Neural cell (in vitro differentiated cells): ENCODE measurements around the gene NAA35. TPM values are rescaled to one million over a fixed set of nuclear protein-coding genes. Genes with fewer than 3 reads are reported as not detected.

Experiments
- H2AFZ ChIP-seq: fragments of 200-600, 300-800 bp; sonication (generic), shearing (Covaris generic); 2 replicates; pipeline ENCODE4 v1.6.0; 2014; ENCODE audit warnings: low read depth, mild to moderate bottlenecking, antibody characterized with exemption, low read length, moderate library complexity
- H3F3A ChIP-seq: fragments of 200-600 bp; shearing (Covaris generic); 2 replicates; pipeline ENCODE4 v1.6.1; 2016; ENCODE audit warnings: mild to moderate bottlenecking, moderate library complexity, mixed read lengths, antibody characterized with exemption, low read length; ENCODE audit not compliant: insufficient read depth, poor library complexity, severe bottlenecking
- H3K27ac ChIP-seq: fragments of 200-600, 300-800 bp; sonication (generic), shearing (Covaris generic); 2 replicates; pipeline ENCODE4 v1.5.1; 2014; ENCODE audit warnings: mild to moderate bottlenecking, low read length, moderate library complexity
- H3K27me3 ChIP-seq: fragments of 300-800, 200-600 bp; sonication (generic), shearing (Covaris generic); 2 replicates; pipeline ENCODE4 v1.6.0; 2014; ENCODE audit warnings: mild to moderate bottlenecking, low read depth, low read length, moderate library complexity; ENCODE audit not compliant: insufficient read depth
- H3K36me3 ChIP-seq: fragments of 300-800, 200-600 bp; sonication (generic), shearing (Covaris generic); 2 replicates; pipeline ENCODE4 v1.5.1; 2014; ENCODE audit warnings: mild to moderate bottlenecking, antibody characterized with exemption, low read length, moderate library complexity; ENCODE audit not compliant: insufficient read depth
- H3K4me2 ChIP-seq: fragments of 300-800, 200-600 bp; sonication (generic), shearing (Covaris generic); 2 replicates; pipeline ENCODE4 v1.6.0; 2014; ENCODE audit warnings: mild to moderate bottlenecking, low read length
- H3K4me3 ChIP-seq: fragments of 300-800, 200-600 bp; sonication (generic), shearing (Covaris generic); 2 replicates; pipeline ENCODE4 v1.5.1; 2014; ENCODE audit warnings: mild to moderate bottlenecking, low read length, moderate library complexity
- H3K79me2 ChIP-seq: fragments of 200-600 bp; shearing (Covaris generic); replicated peaks from 2 replicates; pipeline ENCODE4 v1.6.0; 2014; ENCODE audit warnings: mild to moderate bottlenecking, low read length, moderate library complexity; ENCODE audit not compliant: insufficient read depth
- H3K9ac ChIP-seq: fragments of 300-800, 200-600 bp; sonication (generic), shearing (Covaris generic); 2 replicates; pipeline ENCODE4 v1.6.1; 2016; ENCODE audit warnings: mild to moderate bottlenecking, low read length, mixed read lengths
- H3K9me2 ChIP-seq: fragments of 200-600 bp; shearing (Covaris generic); 2 replicates; pipeline ENCODE4 v1.6.1; 2016; ENCODE audit warnings: mild to moderate bottlenecking, low read length, mixed read lengths; ENCODE audit not compliant: insufficient read depth
- H3K9me3 ChIP-seq: fragments of 200-600, 300-800 bp; sonication (generic), shearing (Covaris generic); 2 replicates; pipeline ENCODE4 v1.6.1; 2016; ENCODE audit warnings: mild to moderate bottlenecking, mixed run types, low read length, moderate library complexity, mixed read lengths
- H4K20me1 ChIP-seq: fragments of 200-600 bp; shearing (Covaris generic); 2 replicates; pipeline ENCODE4 v1.6.1; 2016; ENCODE audit warnings: mild to moderate bottlenecking, mixed run types; ENCODE audit not compliant: insufficient read depth
- EP300 ChIP-seq: fragments of 450-650 bp; conservative IDR thresholded peaks from 2 replicates; pipeline ENCODE4 v1.6.1; 2014; ENCODE audit warnings: antibody characterized with exemption, mild to moderate bottlenecking, moderate library complexity; ENCODE audit not compliant: poor library complexity, severe bottlenecking
- EZH2 ChIP-seq: fragments of 200-600, 300-800 bp; shearing (Covaris generic), sonication (generic); IDR thresholded peaks from 2 replicates; pipeline ENCODE4 v1.6.1; 2014; ENCODE audit warnings: antibody characterized with exemption, low read length, borderline replicate concordance, mild to moderate bottlenecking; ENCODE audit not compliant: insufficient read depth, poor library complexity, severe bottlenecking
- MXI1 ChIP-seq: fragments of 450-650 bp; conservative IDR thresholded peaks from 2 replicates; pipeline ENCODE4 v1.6.1; 2014; ENCODE audit warnings: antibody characterized with exemption, mild to moderate bottlenecking; ENCODE audit not compliant: poor library complexity, severe bottlenecking
- POLR2AphosphoS5 ChIP-seq: IDR thresholded peaks from 2 replicates; pipeline ENCODE4 v1.6.1; 2012
- RAD21 ChIP-seq: fragments of 450-650 bp; conservative IDR thresholded peaks from 2 replicates; pipeline ENCODE4 v1.6.1; 2014; ENCODE audit warnings: antibody characterized with exemption, mild to moderate bottlenecking, moderate library complexity
- SMC3 ChIP-seq: fragments of 450-650 bp; conservative IDR thresholded peaks from 2 replicates; pipeline ENCODE4 v1.6.1; 2014; ENCODE audit warnings: antibody characterized with exemption, mild to moderate bottlenecking, moderate library complexity; ENCODE audit not compliant: poor library complexity
- TAF1 ChIP-seq: IDR thresholded peaks from 2 replicates; pipeline ENCODE4 v1.6.1; 2012; ENCODE audit warnings: low read depth
- polyA plus RNA-seq: library from polyadenylated mRNA; depleted of rRNA; stranded (reverse); fragments of >200 nt; gene quantifications from 2 replicates; pipeline ENCODE4 v1.2.3, GENCODE V29; 2014
- TF ChIP-seq, protein P1 (sequence below): fragments of 450-650 bp; IDR thresholded peaks from 2 replicates; pipeline ENCODE4 v1.5.1; 2014; ENCODE audit warnings: antibody characterized with exemption, mild to moderate bottlenecking, moderate library complexity; ENCODE audit not compliant: poor library complexity, severe bottlenecking
- TF ChIP-seq, protein P2 (sequence below): IDR thresholded peaks from 2 replicates; pipeline ENCODE4 v1.6.1; 2012; ENCODE audit warnings: borderline replicate concordance

Gene NAA35
- polyA plus RNA-seq, 1 donor from 2014 or later = 26.0 TPM

DNA sequence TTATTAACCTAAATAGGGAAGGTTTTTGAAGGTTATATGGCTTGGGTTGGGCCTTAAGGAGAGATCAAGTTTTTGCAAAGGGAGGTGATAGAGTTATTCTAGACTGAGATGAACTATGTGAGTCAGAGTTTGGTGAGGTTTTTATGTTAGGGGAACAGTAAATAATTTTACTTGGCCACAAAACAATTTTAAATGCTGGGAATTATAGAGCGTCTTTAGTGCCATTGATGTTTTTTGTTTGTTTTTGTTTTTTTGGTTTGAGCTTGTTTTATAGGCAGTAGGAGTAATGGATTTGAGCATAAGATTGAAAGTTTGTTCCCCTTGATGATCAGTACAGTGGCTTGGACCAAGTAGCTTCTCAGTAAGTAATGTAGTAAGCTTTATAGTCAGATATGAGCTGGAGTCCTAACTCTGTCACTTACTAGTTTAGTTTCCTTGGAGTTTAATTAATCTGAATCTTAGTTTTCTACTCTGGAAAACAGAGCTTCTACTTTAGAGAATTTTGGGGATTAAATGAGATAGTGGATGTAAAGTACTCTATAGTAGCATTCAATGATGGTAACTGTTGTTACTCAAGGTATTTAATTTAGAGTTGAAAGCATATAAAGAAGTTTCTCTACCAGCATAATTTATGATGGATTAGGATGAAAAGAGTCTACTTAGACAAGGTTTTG lies 2.9 kb downstream of the NAA35 start:
- H4K20me1 ChIP-seq = no peaks in the 10 kb centered on the region
- no peaks in the 10 kb centered on the region for H3F3A ChIP-seq
- TF ChIP-seq, protein P1, sequence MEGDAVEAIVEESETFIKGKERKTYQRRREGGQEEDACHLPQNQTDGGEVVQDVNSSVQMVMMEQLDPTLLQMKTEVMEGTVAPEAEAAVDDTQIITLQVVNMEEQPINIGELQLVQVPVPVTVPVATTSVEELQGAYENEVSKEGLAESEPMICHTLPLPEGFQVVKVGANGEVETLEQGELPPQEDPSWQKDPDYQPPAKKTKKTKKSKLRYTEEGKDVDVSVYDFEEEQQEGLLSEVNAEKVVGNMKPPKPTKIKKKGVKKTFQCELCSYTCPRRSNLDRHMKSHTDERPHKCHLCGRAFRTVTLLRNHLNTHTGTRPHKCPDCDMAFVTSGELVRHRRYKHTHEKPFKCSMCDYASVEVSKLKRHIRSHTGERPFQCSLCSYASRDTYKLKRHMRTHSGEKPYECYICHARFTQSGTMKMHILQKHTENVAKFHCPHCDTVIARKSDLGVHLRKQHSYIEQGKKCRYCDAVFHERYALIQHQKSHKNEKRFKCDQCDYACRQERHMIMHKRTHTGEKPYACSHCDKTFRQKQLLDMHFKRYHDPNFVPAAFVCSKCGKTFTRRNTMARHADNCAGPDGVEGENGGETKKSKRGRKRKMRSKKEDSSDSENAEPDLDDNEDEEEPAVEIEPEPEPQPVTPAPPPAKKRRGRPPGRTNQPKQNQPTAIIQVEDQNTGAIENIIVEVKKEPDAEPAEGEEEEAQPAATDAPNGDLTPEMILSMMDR = no peak
- TF ChIP-seq MXI1 (no peak), POLR2AphosphoS5 (no peak), EP300 (no peak), EZH2 (no peak)
- H3K27ac ChIP-seq = no peak overlapping the region
- no peak overlapping the region for H3K4me2 ChIP-seq
- H3K36me3 ChIP-seq = peaks cover 7% of the 10 kb centered on the region
- no peaks in the 10 kb centered on the region for H3K27me3 ChIP-seq
- H3K79me2 ChIP-seq = peaks cover 67% of the 10 kb centered on the region
- H3K9ac ChIP-seq = no peak overlapping the region
- H2AFZ ChIP-seq = no peak overlapping the region
- H3K9me3 ChIP-seq = no peaks in the 10 kb centered on the region
- peak overlapping the region; percentile 94 for H3K4me3 ChIP-seq
- no peaks in the 10 kb centered on the region for H3K9me2 ChIP-seq

DNA sequence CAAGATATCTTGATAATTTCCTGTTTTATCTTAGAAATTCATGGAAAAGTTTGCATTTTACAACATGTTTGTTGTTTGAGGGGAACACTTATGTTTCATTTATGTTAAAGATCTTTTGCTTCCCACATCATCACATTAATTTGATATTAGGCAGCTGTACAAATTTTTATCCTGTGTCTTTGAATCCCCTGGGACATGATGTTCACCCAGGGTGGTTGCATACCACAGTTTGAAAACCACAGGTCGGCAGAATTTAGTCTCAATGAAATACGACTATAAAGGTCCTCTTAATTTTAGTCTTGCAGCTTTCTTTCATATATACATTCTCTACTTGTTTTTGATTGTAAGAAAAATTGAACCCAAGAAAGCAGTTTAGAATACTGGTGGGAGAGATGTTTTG lies 3.7 kb downstream of the NAA35 start:
- Histone ChIP-seq H3K27ac (no peak overlapping the region), H4K20me1 (no peaks in the 10 kb centered on the region), H3K9me2 (no peaks in the 10 kb centered on the region), H3K4me3 (no peak overlapping the region), H3K4me2 (no peak overlapping the region), H2AFZ (no peak overlapping the region), H3K9me3 (no peaks in the 10 kb centered on the region), H3F3A (no peaks in the 10 kb centered on the region), H3K36me3 (peaks cover 7% of the 10 kb centered on the region), H3K27me3 (no peaks in the 10 kb centered on the region), H3K9ac (no peak overlapping the region), H3K79me2 (peaks cover 72% of the 10 kb centered on the region)
- no peak for TF ChIP-seq EZH2
- TF ChIP-seq EP300 = no peak
- TF ChIP-seq MXI1 = no peak
- no peak for TF ChIP-seq SMC3
- no peak for TF ChIP-seq RAD21
- TF ChIP-seq POLR2AphosphoS5 = no peak
- TF ChIP-seq, protein P1 = no peak
- no peak for TF ChIP-seq TAF1
- TF ChIP-seq, protein P2, sequence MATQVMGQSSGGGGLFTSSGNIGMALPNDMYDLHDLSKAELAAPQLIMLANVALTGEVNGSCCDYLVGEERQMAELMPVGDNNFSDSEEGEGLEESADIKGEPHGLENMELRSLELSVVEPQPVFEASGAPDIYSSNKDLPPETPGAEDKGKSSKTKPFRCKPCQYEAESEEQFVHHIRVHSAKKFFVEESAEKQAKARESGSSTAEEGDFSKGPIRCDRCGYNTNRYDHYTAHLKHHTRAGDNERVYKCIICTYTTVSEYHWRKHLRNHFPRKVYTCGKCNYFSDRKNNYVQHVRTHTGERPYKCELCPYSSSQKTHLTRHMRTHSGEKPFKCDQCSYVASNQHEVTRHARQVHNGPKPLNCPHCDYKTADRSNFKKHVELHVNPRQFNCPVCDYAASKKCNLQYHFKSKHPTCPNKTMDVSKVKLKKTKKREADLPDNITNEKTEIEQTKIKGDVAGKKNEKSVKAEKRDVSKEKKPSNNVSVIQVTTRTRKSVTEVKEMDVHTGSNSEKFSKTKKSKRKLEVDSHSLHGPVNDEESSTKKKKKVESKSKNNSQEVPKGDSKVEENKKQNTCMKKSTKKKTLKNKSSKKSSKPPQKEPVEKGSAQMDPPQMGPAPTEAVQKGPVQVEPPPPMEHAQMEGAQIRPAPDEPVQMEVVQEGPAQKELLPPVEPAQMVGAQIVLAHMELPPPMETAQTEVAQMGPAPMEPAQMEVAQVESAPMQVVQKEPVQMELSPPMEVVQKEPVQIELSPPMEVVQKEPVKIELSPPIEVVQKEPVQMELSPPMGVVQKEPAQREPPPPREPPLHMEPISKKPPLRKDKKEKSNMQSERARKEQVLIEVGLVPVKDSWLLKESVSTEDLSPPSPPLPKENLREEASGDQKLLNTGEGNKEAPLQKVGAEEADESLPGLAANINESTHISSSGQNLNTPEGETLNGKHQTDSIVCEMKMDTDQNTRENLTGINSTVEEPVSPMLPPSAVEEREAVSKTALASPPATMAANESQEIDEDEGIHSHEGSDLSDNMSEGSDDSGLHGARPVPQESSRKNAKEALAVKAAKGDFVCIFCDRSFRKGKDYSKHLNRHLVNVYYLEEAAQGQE = no peak
